GM12878 (cell line): ENCODE results near the gene PLOD2. TPM values are rescaled to one million over a fixed set of nuclear protein-coding genes. Genes with fewer than 3 reads are reported as not detected.

Experiments used
- ATAC-seq: fragments of 200-7000 bp; cut with Tn5 transposase; 3 replicates; pipeline ENCODE4 v1.9.1; 2020; ENCODE audit warnings: mild to moderate bottlenecking, moderate library complexity
- BruUV-seq: library from RNA; stranded (reverse); fragments of 400-500 nt; replicated peaks from 2 replicates; lab custom pipeline; 2021; lab: Mats Ljungman, UMichigan
- CTCF ChIA-PET: fragments of 300-600 bp; sonication (Branson Sonifier 250); formaldehyde crosslinking; extraction: SDS; loops from one replicate; lab custom pipeline; 2021; ENCODE audit warnings: inconsistent platforms; lab: Yijun Ruan, JAX
- POLR2A ChIA-PET: fragments of 350-600 bp; formaldehyde crosslinking; extraction: SDS; loops from one replicate; lab custom pipeline; 2021; ENCODE audit warnings: inconsistent platforms; lab: Charles Lee
- RAD21 ChIA-PET: fragments of 300-600 bp; sonication (Branson Sonifier 250); formaldehyde crosslinking; loops from one replicate; lab custom pipeline; 2023; ENCODE audit warnings: antibody characterized with exemption; ENCODE audit not compliant: unreplicated experiment; lab: Charles Lee
- SMC1A ChIA-PET: fragments of 300-600 bp; sonication (Branson Sonifier 250); formaldehyde crosslinking; loops from one replicate; lab custom pipeline; 2023; ENCODE audit not compliant: unreplicated experiment, uncharacterized antibody; lab: Charles Lee
- DNase-seq: peaks from one replicate; pipeline ENCODE4 v3.0.0-alpha.2; 2011; ENCODE audit warnings: low read depth, low spot score
- FAIRE-seq: peaks from 3 replicates; lab custom pipeline; 2011; peaks lifted over from hg19 to GRCh38; lab: Jason Lieb, UNC
- H2AFZ ChIP-seq: 2 replicates; pipeline ENCODE4 v1.6.0; 2011; ENCODE audit warnings: low read depth, low read length, control low read depth; ENCODE audit not compliant: control insufficient read depth
- H3K27ac ChIP-seq: 2 replicates; pipeline ENCODE4 v1.5.1; 2011; ENCODE audit warnings: control low read depth; ENCODE audit not compliant: control insufficient read depth, insufficient read depth
- H3K27me3 ChIP-seq, 2 experiments: replicated peaks in 1 of 2; 2 replicates each; pipeline versions ENCODE4 v1.6.0 to v1.6.1; 2011; ENCODE audit warnings: low read length in 1 of 2; ENCODE audit not compliant: control insufficient read depth in 2 of 2, insufficient read depth in 2 of 2
- H3K36me3 ChIP-seq, 2 experiments: 2 replicates each; pipeline ENCODE4 v1.5.1; 2011; ENCODE audit warnings: low read length in 1 of 2; ENCODE audit not compliant: control insufficient read depth in 2 of 2, insufficient read depth in 2 of 2
- H3K4me1 ChIP-seq: 2 replicates; pipeline ENCODE4 v1.6.1; 2011; ENCODE audit warnings: mild to moderate bottlenecking, low read length, moderate library complexity, mixed read lengths; ENCODE audit not compliant: control insufficient read depth, insufficient read depth
- H3K4me2 ChIP-seq: 2 replicates; pipeline ENCODE4 v1.6.0; 2011; ENCODE audit warnings: control low read depth; ENCODE audit not compliant: control insufficient read depth, insufficient read depth
- H3K4me3 ChIP-seq: fragments of 200-600 bp; sonication (generic); 2 replicates; pipeline ENCODE4 v1.5.1; 2016
- H3K79me2 ChIP-seq: 2 replicates; pipeline ENCODE4 v1.6.0; 2011; ENCODE audit warnings: low read length; ENCODE audit not compliant: control insufficient read depth, insufficient read depth
- H3K9ac ChIP-seq: 2 replicates; pipeline ENCODE4 v1.8.0; 2011; ENCODE audit warnings: low read length, control low read depth, mixed read lengths; ENCODE audit not compliant: control insufficient read depth, insufficient read depth
- H3K9me3 ChIP-seq: replicated peaks from 3 replicates; pipeline ENCODE4 v1.5.1; 2011; ENCODE audit warnings: mild to moderate bottlenecking, low read length; ENCODE audit not compliant: control insufficient read depth, insufficient read depth
- H4K20me1 ChIP-seq: 2 replicates; pipeline ENCODE4 v1.6.0; 2011; ENCODE audit not compliant: control insufficient read depth, insufficient read depth
- IRF4 ChIP-seq: IDR thresholded peaks from 2 replicates; pipeline ENCODE4 v1.6.1; 2011; ENCODE audit warnings: low read depth, low read length
- KLF5 ChIP-seq: fragments of 450-650 bp; IDR thresholded peaks from 2 replicates; pipeline ENCODE4 v1.6.1; 2014; ENCODE audit warnings: mild to moderate bottlenecking; ENCODE audit not compliant: partially characterized antibody
- NKRF ChIP-seq: fragments of 450-650 bp; conservative IDR thresholded peaks from 2 replicates; pipeline ENCODE4 v1.6.1; 2017; ENCODE audit warnings: mild to moderate bottlenecking, moderate library complexity
- WGBS: methylation state at CpG from one replicate; pipeline ENCODE4 v1.1.6; 2016; ENCODE audit warnings: low lambda C conversion rate; ENCODE audit not compliant: insufficient replicate concordance, insufficient coverage; ENCODE audit errors: missing lambda C conversion rate; 5-methylcytosine and 5-hydroxymethylcytosine counted together
- in situ Hi-C: fragments of 300-500 bp; cut with MboI; formaldehyde crosslinking; loops from 9 replicates; pipeline ENCODE4 v1.14.3; 2018; ENCODE audit warnings: mixed read lengths
- intact Hi-C: fragments of 100-400 bp; cut with micrococcal nuclease; formaldehyde crosslinking; loops from one replicate; pipeline ENCODE4 v1.14.2; 2022; ENCODE audit not compliant: unreplicated experiment
- polyA plus RNA-seq, 11 experiments: library from polyadenylated mRNA; depleted of rRNA in 4 of 11; unstranded in 6 of 11; stranded (reverse) in 5 of 11; fragments of >200 nt; fragmentation: Nextera tagmentation in 4 of 11; fragmentation: Illumina TruSeq in 1 of 11; extraction: Ambion mirVana in 4 of 11; extraction: Trizol in 1 of 11; gene quantifications; 1 replicate in 1 of 11; 2 replicates in 10 of 11; pipeline versions ENCODE4 v1.2.1 to v1.2.3, GENCODE V29; 2011 to 2016; ENCODE audit warnings: inconsistent platforms in 2 of 11, missing spikeins in 2 of 11, low read depth in 1 of 11
- total RNA-seq, 4 experiments: library from RNA; depleted of rRNA in 3 of 4; stranded (reverse); fragments of >200 nt in 3 of 4; fragmentation: Illumina TruSeq in 1 of 4; extraction: Trizol in 1 of 4; gene quantifications; 2 replicates each; pipeline versions ENCODE4 v1.2.1 to v1.2.3, GENCODE V29; 2013 to 2021

The PLOD2 gene
- total and polyA plus RNA-seq, 10 of the 15 experiments (the other 5 are each of a cell fraction or from before 2014, with no cell fraction given), result 0.03 to 0.56 (median 0.33) TPM; not detected in 4

- ATAC-seq, result no peak
- Histone ChIP-seq H3K4me3 (no peak overlapping the region), H3K27ac (no peak overlapping the region), H3K9ac (no peak overlapping the region), H3K9me3 (no peaks in the 10 kb centered on the region), H3K27me3 (no peaks in the 10 kb centered on the region; a peak in 1 of 4 replicates), H4K20me1 (no peaks in the 10 kb centered on the region), H3K79me2 (no peaks in the 10 kb centered on the region), H3K4me1 (no peaks in the 10 kb centered on the region), H3K36me3 (no peaks in the 10 kb centered on the region), H2AFZ (no peak overlapping the region), H3K4me2 (no peak overlapping the region)
- SMC1A ChIA-PET, result interaction anchor here (2.2 kb wide), 1 partner anchor 12 kb away, joined by 6 read pairs; no protein-coding TSS in a partner anchor
- intact Hi-C loops (no loop called here), in situ Hi-C loops (loop anchor here (25.0 kb wide), 1 partner anchor 534 kb away; no protein-coding TSS in a partner anchor)
- POLR2A ChIA-PET, result interaction anchor here (0.7 kb wide), 1 partner anchor 898 kb away, joined by 3 read pairs; no protein-coding TSS in a partner anchor
- TF ChIP-seq KLF5 (no peak), NKRF (no peak), IRF4 (no peak)
- FAIRE-seq, result no peak
- RAD21 ChIA-PET, result no interaction called here
- CTCF ChIA-PET, result interaction anchor here (0.7 to 3.4 kb wide), 3 partner anchors 12 to 588 kb away, joined by 3 to 20 read pairs (median 8); no protein-coding TSS in a partner anchor
- BruUV-seq, result no TSS peak
- DNase-seq, result no peak
- WGBS, result 14% methylated on average over 6 of the region's 6 CpGs
Observed at GRCh38 chr3:146052791-146053310, 108.1 kb downstream of the PLOD2 start.
